Mesendoderm (in vitro differentiated cells): ENCODE measurements around the gene C12orf43.

ENCODE experiments used
- DNase-seq: peaks from one replicate; pipeline ENCODE4 v3.0.0; 2013
- H2AK5ac ChIP-seq: 2 replicates; pipeline ENCODE4 v1.6.1; 2013; ENCODE audit warnings: low read length, inconsistent platforms
- H2BK120ac ChIP-seq: 2 replicates; pipeline ENCODE4 v1.6.1; 2013; ENCODE audit warnings: low read depth, mild to moderate bottlenecking, low read length, moderate library complexity, mixed read lengths
- H2BK15ac ChIP-seq: replicated peaks from 2 replicates; pipeline ENCODE4 v1.6.1; 2013; ENCODE audit warnings: low read depth, mild to moderate bottlenecking, moderate library complexity
- H2BK5ac ChIP-seq: 2 replicates; pipeline ENCODE4 v1.6.1; 2013; ENCODE audit warnings: low read length, inconsistent platforms
- H3K18ac ChIP-seq: 2 replicates; pipeline ENCODE4 v1.6.1; 2013; ENCODE audit warnings: mild to moderate bottlenecking, low read length, mixed read lengths
- H3K23ac ChIP-seq: one replicate; pipeline ENCODE4 v1.6.1; 2013; ENCODE audit warnings: low read length
- H3K27ac ChIP-seq: 2 replicates; pipeline ENCODE4 v1.5.1; 2013; ENCODE audit warnings: low read depth, mild to moderate bottlenecking, inconsistent platforms, low read length, moderate library complexity
- H3K27me3 ChIP-seq: 2 replicates; pipeline ENCODE4 v1.6.1; 2013; ENCODE audit warnings: low read length, control low read depth, mild to moderate bottlenecking, inconsistent platforms; ENCODE audit not compliant: insufficient read depth, poor library complexity
- H3K36me3 ChIP-seq: 2 replicates; pipeline ENCODE4 v1.6.1; 2013; ENCODE audit warnings: low read length, inconsistent platforms; ENCODE audit not compliant: control insufficient read depth, insufficient read depth
- H3K4ac ChIP-seq: one replicate; pipeline ENCODE4 v1.6.1; 2013; ENCODE audit warnings: low read depth, mild to moderate bottlenecking, low read length, moderate library complexity
- H3K4me1 ChIP-seq: 2 replicates; pipeline ENCODE4 v1.6.1; 2013; ENCODE audit warnings: low read depth, low read length, inconsistent platforms; ENCODE audit not compliant: control insufficient read depth
- H3K4me2 ChIP-seq: 2 replicates; pipeline ENCODE4 v1.6.1; 2013; ENCODE audit warnings: low read length
- H3K4me3 ChIP-seq: 2 replicates; pipeline ENCODE4 v1.5.1; 2013; ENCODE audit warnings: mild to moderate bottlenecking, low read length
- H3K56ac ChIP-seq: one replicate; pipeline ENCODE4 v1.6.1; 2013; ENCODE audit warnings: low read length
- H3K79me1 ChIP-seq: 2 replicates; pipeline ENCODE4 v1.6.1; 2013; ENCODE audit warnings: low read length, inconsistent platforms
- H3K79me2 ChIP-seq: 2 replicates; pipeline ENCODE4 v1.6.1; 2013; ENCODE audit warnings: mild to moderate bottlenecking, low read length; ENCODE audit not compliant: control insufficient read depth, insufficient read depth
- H3K9ac ChIP-seq: 2 replicates; pipeline ENCODE4 v1.6.1; 2013; ENCODE audit warnings: low read length, inconsistent platforms
- H4K5ac ChIP-seq: one replicate; pipeline ENCODE4 v1.6.1; 2013; ENCODE audit warnings: low read length
- H4K8ac ChIP-seq: one replicate; pipeline ENCODE4 v1.6.1; 2013; ENCODE audit warnings: low read depth, mild to moderate bottlenecking, control low read depth, low read length, moderate library complexity
- WGBS: extraction: QIAGEN DNeasy Blood & Tissue Kit; methylation state at CpG from one replicate; pipeline ENCODE4 v1.1.7; 2013; ENCODE audit warnings: low lambda C conversion rate, missing lambda C conversion rate; ENCODE audit not compliant: insufficient coverage; ENCODE audit errors: extremely low coverage; 5-methylcytosine and 5-hydroxymethylcytosine counted together

Gene C12orf43

GRCh38 chr12:121001060-121001459, 15.2 kb downstream of the C12orf43 start:
- WGBS, result no CpG with 5 or more reads among the region's 11 CpGs
- DNase-seq, result no peak

GRCh38 chr12:121000530-121000929, 15.8 kb downstream of the C12orf43 start:
- Histone ChIP-seq H3K4me3 (no peak overlapping the region), H3K18ac (no peak overlapping the region), H3K79me2 (no peaks in the 10 kb centered on the region), H3K23ac (no peak overlapping the region), H3K9ac (no peak overlapping the region), H4K5ac (no peak overlapping the region), H3K4me2 (no peak overlapping the region), H3K79me1 (no peaks in the 10 kb centered on the region), H2BK15ac (no peak overlapping the region), H3K4me1 (no peaks in the 10 kb centered on the region), H3K27me3 (no peaks in the 10 kb centered on the region), H4K8ac (no peak overlapping the region), H3K36me3 (peaks cover 4% of the 10 kb centered on the region), H3K56ac (no peak overlapping the region), H3K4ac (no peak overlapping the region), H2BK120ac (no peak overlapping the region), H2AK5ac (no peak overlapping the region), H3K27ac (no peak overlapping the region), H2BK5ac (no peak overlapping the region)
- DNase-seq, result no peak
- no CpG with 5 or more reads among the region's 11 CpGs for WGBS

More at GRCh38 chr12:121001060-121001459, 15.2 kb downstream of the C12orf43 start:
- peaks cover 4% of the 10 kb centered on the region for H3K36me3 ChIP-seq
- no peak overlapping the region for H3K4me2 ChIP-seq
- no peak overlapping the region for H4K5ac ChIP-seq
- no peak overlapping the region for H4K8ac ChIP-seq
- no peaks in the 10 kb centered on the region for H3K27me3 ChIP-seq
- no peaks in the 10 kb centered on the region for H3K79me1 ChIP-seq
- H3K27ac ChIP-seq, result no peak overlapping the region
- no peak overlapping the region for H3K23ac ChIP-seq
- H3K18ac ChIP-seq, result no peak overlapping the region
- no peak overlapping the region for H3K9ac ChIP-seq
- no peaks in the 10 kb centered on the region for H3K4me1 ChIP-seq
- H2AK5ac ChIP-seq, result no peak overlapping the region
- no peak overlapping the region for H2BK15ac ChIP-seq
- H2BK120ac ChIP-seq, result no peak overlapping the region
- H3K56ac ChIP-seq, result no peak overlapping the region
- no peak overlapping the region for H2BK5ac ChIP-seq
- no peak overlapping the region for H3K4ac ChIP-seq
- H3K4me3 ChIP-seq, result no peak overlapping the region
- no peaks in the 10 kb centered on the region for H3K79me2 ChIP-seq

GRCh38 chr12:120999191-121000120, 16.8 kb downstream of the C12orf43 start:
- peaks cover 4% of the 10 kb centered on the region for H3K36me3 ChIP-seq
- peak; percentile 45 for DNase-seq
- no peak overlapping the region for H3K18ac ChIP-seq
- no peak overlapping the region for H3K4ac ChIP-seq
- H3K9ac ChIP-seq, result no peak overlapping the region
- no peaks in the 10 kb centered on the region for H3K79me2 ChIP-seq
- H3K4me3 ChIP-seq, result no peak overlapping the region
- H2BK5ac ChIP-seq, result no peak overlapping the region
- no CpG with 5 or more reads among the region's 23 CpGs for WGBS
- no peaks in the 10 kb centered on the region for H3K79me1 ChIP-seq
- H3K23ac ChIP-seq, result no peak overlapping the region
- H2AK5ac ChIP-seq, result no peak overlapping the region
- H3K56ac ChIP-seq, result peak overlapping the region; percentile 34
- no peaks in the 10 kb centered on the region for H3K4me1 ChIP-seq
- no peak overlapping the region for H2BK120ac ChIP-seq
- no peaks in the 10 kb centered on the region for H3K27me3 ChIP-seq
- H3K4me2 ChIP-seq, result no peak overlapping the region
- H2BK15ac ChIP-seq, result no peak overlapping the region
- H4K5ac ChIP-seq, result no peak overlapping the region
- no peak overlapping the region for H4K8ac ChIP-seq
- H3K27ac ChIP-seq, result no peak overlapping the region

- no peaks in the 10 kb centered on the region for H3K27me3 ChIP-seq
- no peak overlapping the region for H3K56ac ChIP-seq
- H2BK15ac ChIP-seq, result no peak overlapping the region
- H2BK120ac ChIP-seq, result no peak overlapping the region
- H3K4ac ChIP-seq, result no peak overlapping the region
- peaks cover 4% of the 10 kb centered on the region for H3K36me3 ChIP-seq
- no peak overlapping the region for H2BK5ac ChIP-seq
- H3K27ac ChIP-seq, result no peak overlapping the region
- no peak overlapping the region for H3K4me2 ChIP-seq
- no CpG with 5 or more reads among the region's 3 CpGs for WGBS
- no peak overlapping the region for H3K9ac ChIP-seq
- H2AK5ac ChIP-seq, result no peak overlapping the region
- H4K5ac ChIP-seq, result no peak overlapping the region
- H3K79me1 ChIP-seq, result no peaks in the 10 kb centered on the region
- H3K18ac ChIP-seq, result no peak overlapping the region
- no peaks in the 10 kb centered on the region for H3K79me2 ChIP-seq
- H3K4me3 ChIP-seq, result no peak overlapping the region
- H3K23ac ChIP-seq, result no peak overlapping the region
- H4K8ac ChIP-seq, result no peak overlapping the region
- no peaks in the 10 kb centered on the region for H3K4me1 ChIP-seq
- no peak for DNase-seq
These were observed 17.9 kb downstream of the C12orf43 start for GRCh38 chr12:120998435-120998834.

GRCh38 chr12:120997448-120997847, 18.8 kb downstream of the C12orf43 start:
- Histone ChIP-seq H2BK15ac (no peak overlapping the region), H4K8ac (no peak overlapping the region), H2BK120ac (no peak overlapping the region), H3K18ac (no peak overlapping the region), H3K4me3 (no peak overlapping the region), H3K56ac (no peak overlapping the region), H4K5ac (no peak overlapping the region), H2AK5ac (no peak overlapping the region), H3K9ac (no peak overlapping the region), H3K36me3 (no peaks in the 10 kb centered on the region), H3K79me2 (no peaks in the 10 kb centered on the region), H3K4ac (no peak overlapping the region), H3K79me1 (no peaks in the 10 kb centered on the region), H3K4me1 (no peaks in the 10 kb centered on the region), H3K23ac (no peak overlapping the region), H3K27me3 (no peaks in the 10 kb centered on the region), H2BK5ac (no peak overlapping the region), H3K4me2 (no peak overlapping the region), H3K27ac (no peak overlapping the region)
- WGBS, result no CpG with 5 or more reads among the region's 9 CpGs
- no peak for DNase-seq
